Hepatocyte (in vitro differentiated cells): ENCODE data around the gene NOXRED1. TPM values are rescaled to one million over a fixed set of nuclear protein-coding genes. Genes with fewer than 3 reads are reported as not detected.

Experiments
- DNase-seq: peaks from one replicate; pipeline ENCODE4 v3.0.0-alpha.2; 2016; ENCODE audit warnings: low spot score
- H2AFZ ChIP-seq: fragments of 200-600 bp; sonication (generic); 2 replicates; pipeline ENCODE4 v1.6.0; 2016; ENCODE audit warnings: antibody characterized with exemption, mild to moderate bottlenecking
- H3K27ac ChIP-seq: fragments of 200-600 bp; sonication (generic); 2 replicates; pipeline ENCODE4 v1.5.1; 2016; ENCODE audit warnings: mild to moderate bottlenecking
- H3K27me3 ChIP-seq: fragments of 200-600 bp; sonication (generic); 2 replicates; pipeline ENCODE4 v1.6.1; 2016
- H3K36me3 ChIP-seq: fragments of 200-600 bp; sonication (generic); replicated peaks from 2 replicates; pipeline ENCODE4 v1.5.1; 2016; ENCODE audit warnings: low read depth; ENCODE audit not compliant: insufficient read depth
- H3K4me1 ChIP-seq: fragments of 200-600 bp; sonication (generic); 2 replicates; pipeline ENCODE4 v1.5.1; 2016; ENCODE audit warnings: mild to moderate bottlenecking, moderate library complexity; ENCODE audit not compliant: insufficient read depth
- H3K4me2 ChIP-seq: fragments of 200-600 bp; sonication (generic); 2 replicates; pipeline ENCODE4 v1.6.0; 2016
- H3K4me3 ChIP-seq: fragments of 200-600 bp; sonication (generic); 2 replicates; pipeline ENCODE4 v1.5.1; 2016; ENCODE audit warnings: mild to moderate bottlenecking
- H3K79me2 ChIP-seq: fragments of 200-600 bp; sonication (generic); 2 replicates; pipeline ENCODE4 v1.6.0; 2017; ENCODE audit warnings: mild to moderate bottlenecking
- H3K9me2 ChIP-seq: fragments of 200-600 bp; sonication (generic); replicated peaks from 2 replicates; pipeline ENCODE4 v1.6.0; 2017; ENCODE audit warnings: mild to moderate bottlenecking; ENCODE audit not compliant: insufficient read depth
- H3K9me3 ChIP-seq: fragments of 200-600 bp; sonication (generic); 2 replicates; pipeline ENCODE4 v1.5.1; 2016; ENCODE audit warnings: low read depth, mild to moderate bottlenecking
- H4K20me1 ChIP-seq: fragments of 200-600 bp; sonication (generic); 2 replicates; pipeline ENCODE4 v1.6.0; 2016; ENCODE audit warnings: mild to moderate bottlenecking; ENCODE audit not compliant: insufficient read depth, poor library complexity, severe bottlenecking
- EZH2 ChIP-seq: fragments of 200-600 bp; sonication (generic); IDR thresholded peaks from 2 replicates; pipeline ENCODE4 v1.6.1; 2016; ENCODE audit warnings: antibody characterized with exemption, mild to moderate bottlenecking, borderline replicate concordance
- EZH2phosphoT487 ChIP-seq: fragments of 200-600 bp; sonication (generic); IDR thresholded peaks from one replicate; pipeline ENCODE4 v1.6.1; 2018; ENCODE audit warnings: antibody characterized with exemption, mild to moderate bottlenecking, low read depth, moderate library complexity; ENCODE audit not compliant: unreplicated experiment, severe bottlenecking
- WGBS: methylation state at CpG from one replicate; pipeline ENCODE4 v1.1.6; 2016; ENCODE audit warnings: low lambda C conversion rate; ENCODE audit errors: missing lambda C conversion rate; 5-methylcytosine and 5-hydroxymethylcytosine counted together
- polyA plus RNA-seq: library from polyadenylated mRNA; unstranded; fragments of >200 nt; fragmentation: Nextera tagmentation; extraction: Ambion mirVana; gene quantifications from 2 replicates; pipeline ENCODE4 v1.2.1, GENCODE V29; 2016
- total RNA-seq: library from RNA; depleted of rRNA; stranded (reverse); fragments of >200 nt; gene quantifications from 2 replicates; pipeline ENCODE4 v1.2.3, GENCODE V29; 2014
- TF ChIP-seq, protein P1 (sequence below): fragments of 200-600 bp; sonication (generic); IDR thresholded peaks from 2 replicates; pipeline ENCODE4 v1.5.1; 2016; ENCODE audit warnings: antibody characterized with exemption, mild to moderate bottlenecking; ENCODE audit not compliant: poor library complexity

The NOXRED1 gene
- total and polyA plus RNA-seq, 2 experiments from 2014 or later = 0.10 to 0.13 TPM

DNA sequence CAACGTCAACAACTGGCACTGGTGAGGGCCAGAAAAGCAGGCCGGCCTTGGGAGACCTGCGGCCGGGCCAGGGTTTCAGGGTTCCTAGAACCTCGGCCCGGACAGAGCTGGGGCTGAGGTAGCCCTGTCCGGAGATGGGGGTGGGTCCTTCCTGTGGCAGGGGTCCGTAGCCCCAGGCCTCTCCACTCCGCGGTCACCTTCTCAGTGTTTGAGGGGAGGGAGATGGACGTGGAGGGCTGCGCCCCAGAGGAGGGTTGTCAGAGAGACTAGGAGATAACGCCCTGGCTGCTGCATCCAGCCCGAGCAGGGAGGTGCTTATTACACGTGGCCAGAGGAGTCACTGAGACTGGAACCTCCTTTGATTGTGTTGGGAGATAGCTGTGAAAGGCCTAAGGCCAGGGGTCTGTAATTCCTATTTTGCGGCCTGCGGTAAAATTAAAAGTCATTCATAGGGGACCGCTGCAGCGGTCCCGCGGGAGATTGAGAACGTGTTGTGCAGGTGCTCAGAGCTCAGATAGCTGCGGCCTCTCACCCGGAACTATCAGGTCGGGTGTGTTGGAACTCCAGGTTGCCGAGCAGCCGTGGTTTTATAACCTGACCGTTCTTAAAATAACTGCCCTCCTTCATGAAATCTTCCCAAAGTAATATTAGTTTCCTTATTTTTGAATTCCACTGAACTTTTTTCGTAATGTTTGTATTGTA lies 35.1 kb upstream of the NOXRED1 start:
- Histone ChIP-seq H3K27ac (peak overlapping the region; percentile 96), H3K27me3 (no peaks in the 10 kb centered on the region), H3K36me3 (peaks cover 5% of the 10 kb centered on the region), H3K4me2 (peak overlapping the region; percentile 93), H3K79me2 (peaks cover 52% of the 10 kb centered on the region), H2AFZ (peak overlapping the region; percentile 91), H3K4me1 (peaks cover 12% of the 10 kb centered on the region), H3K9me3 (no peaks in the 10 kb centered on the region), H3K4me3 (peak overlapping the region; percentile 55), H3K9me2 (no peaks in the 10 kb centered on the region), H4K20me1 (peaks cover 10% of the 10 kb centered on the region)
- DNase-seq = peak; percentile 58
- WGBS = 2% methylated on average over 29 of the region's 29 CpGs
- no peak for TF ChIP-seq EZH2
- no peak for TF ChIP-seq EZH2phosphoT487
- TF ChIP-seq, protein P1, sequence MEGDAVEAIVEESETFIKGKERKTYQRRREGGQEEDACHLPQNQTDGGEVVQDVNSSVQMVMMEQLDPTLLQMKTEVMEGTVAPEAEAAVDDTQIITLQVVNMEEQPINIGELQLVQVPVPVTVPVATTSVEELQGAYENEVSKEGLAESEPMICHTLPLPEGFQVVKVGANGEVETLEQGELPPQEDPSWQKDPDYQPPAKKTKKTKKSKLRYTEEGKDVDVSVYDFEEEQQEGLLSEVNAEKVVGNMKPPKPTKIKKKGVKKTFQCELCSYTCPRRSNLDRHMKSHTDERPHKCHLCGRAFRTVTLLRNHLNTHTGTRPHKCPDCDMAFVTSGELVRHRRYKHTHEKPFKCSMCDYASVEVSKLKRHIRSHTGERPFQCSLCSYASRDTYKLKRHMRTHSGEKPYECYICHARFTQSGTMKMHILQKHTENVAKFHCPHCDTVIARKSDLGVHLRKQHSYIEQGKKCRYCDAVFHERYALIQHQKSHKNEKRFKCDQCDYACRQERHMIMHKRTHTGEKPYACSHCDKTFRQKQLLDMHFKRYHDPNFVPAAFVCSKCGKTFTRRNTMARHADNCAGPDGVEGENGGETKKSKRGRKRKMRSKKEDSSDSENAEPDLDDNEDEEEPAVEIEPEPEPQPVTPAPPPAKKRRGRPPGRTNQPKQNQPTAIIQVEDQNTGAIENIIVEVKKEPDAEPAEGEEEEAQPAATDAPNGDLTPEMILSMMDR = no peak

DNA sequence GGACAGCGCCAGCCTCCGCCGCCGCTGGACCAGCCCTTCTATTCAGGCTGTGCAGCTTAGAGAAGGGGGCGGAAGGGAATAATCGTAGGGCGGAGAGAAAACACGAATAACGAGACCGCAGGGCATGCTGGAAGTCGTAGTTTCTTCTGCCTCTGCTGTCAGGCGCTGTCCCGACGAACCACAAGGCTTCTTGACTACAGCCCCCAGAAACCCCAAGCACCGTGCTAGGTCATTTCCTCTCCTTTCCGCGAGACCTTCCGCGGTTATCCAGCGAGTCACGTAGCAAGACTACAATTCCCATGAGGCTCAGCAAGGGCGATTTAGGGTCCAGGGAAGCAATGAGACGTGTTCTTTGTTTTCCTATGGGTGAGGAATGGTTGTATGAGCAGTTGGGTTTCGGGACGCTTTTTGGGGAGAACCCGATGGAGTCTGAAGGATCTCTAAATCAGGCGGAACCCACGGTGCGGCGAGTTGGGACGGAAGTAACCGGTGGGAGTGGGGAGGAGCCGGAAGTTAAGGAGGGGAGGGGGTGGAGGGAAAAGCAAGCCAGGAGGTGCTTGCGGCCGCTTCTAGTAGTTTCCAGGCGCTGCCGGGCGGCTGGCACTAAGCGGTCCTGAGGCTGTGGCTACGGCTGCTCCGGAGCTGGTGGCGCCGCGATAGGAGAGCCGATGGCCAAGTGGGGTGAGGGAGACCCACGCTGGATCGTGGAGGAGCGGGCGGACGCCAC lies 34.4 kb upstream of the NOXRED1 start, which contains the start of the genes AHSA1 and VIPAS39:
Gene AHSA1, plus strand, starts transcription at position 572 of the 727 bp plus-strand sequence. Its CDS starts 97 bp downstream, at position 669.
Gene VIPAS39, minus strand, starts transcription at position 80 of the 727 bp plus-strand sequence. CDS start 3,499 bp downstream, outside the sequence.
- Histone ChIP-seq H4K20me1 (peaks cover 10% of the 10 kb centered on the region), H2AFZ (peak within 1 kb of the TSS; percentile 91), H3K79me2 (peaks cover 52% of the 10 kb centered on the region), H3K27ac (peak within 1 kb of the TSS; percentile 96), H3K9me2 (no peaks in the 10 kb centered on the region), H3K4me2 (peak within 1 kb of the TSS; percentile 93), H3K4me1 (peaks cover 12% of the 10 kb centered on the region), H3K36me3 (peaks cover 5% of the 10 kb centered on the region), H3K4me3 (peak within 1 kb of the TSS; percentile 71), H3K27me3 (no peaks in the 10 kb centered on the region), H3K9me3 (no peaks in the 10 kb centered on the region)
- no peak for TF ChIP-seq EZH2
- TF ChIP-seq, protein P1 = no peak
- WGBS = under 1% methylated on average over 47 of the region's 50 CpGs
- DNase-seq = peak; percentile 98

DNA sequence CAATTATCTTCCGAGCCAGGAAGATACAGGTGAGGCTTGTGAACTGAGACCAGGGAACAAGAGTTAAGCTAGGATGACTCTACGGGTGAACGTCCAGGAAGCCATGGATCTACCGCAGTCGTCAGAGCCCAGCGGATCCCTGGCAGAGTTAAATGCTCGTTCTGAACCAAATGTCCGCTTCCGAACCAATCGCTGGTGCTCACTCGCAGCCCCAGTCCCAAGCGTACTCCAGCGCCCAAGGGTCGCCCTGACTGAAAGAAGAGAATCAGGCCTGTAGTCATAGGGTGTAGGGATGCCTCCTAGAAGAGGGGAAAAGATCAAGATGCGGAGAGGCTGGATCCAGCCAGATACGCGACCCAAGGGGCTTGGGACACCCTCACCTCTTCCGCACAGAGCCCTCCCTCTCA lies 33.8 kb upstream of the NOXRED1 start:
- Histone ChIP-seq H3K27me3 (no peaks in the 10 kb centered on the region), H3K9me2 (no peaks in the 10 kb centered on the region), H2AFZ (peak overlapping the region; percentile 57), H3K79me2 (peaks cover 52% of the 10 kb centered on the region), H3K4me3 (peak overlapping the region; percentile 71), H3K9me3 (no peaks in the 10 kb centered on the region), H4K20me1 (peaks cover 10% of the 10 kb centered on the region), H3K4me2 (peak overlapping the region; percentile 89), H3K36me3 (peaks cover 5% of the 10 kb centered on the region), H3K27ac (peak overlapping the region; percentile 69), H3K4me1 (peaks cover 12% of the 10 kb centered on the region)
- WGBS = 2% methylated on average over 18 of the region's 18 CpGs
- TF ChIP-seq EZH2 (no peak), EZH2phosphoT487 (no peak)
- TF ChIP-seq, protein P1 = no peak
- DNase-seq = no peak
